Neural crest cell (in vitro differentiated cells): ENCODE results near the gene DBI. TPM values are rescaled to one million over a fixed set of nuclear protein-coding genes. Genes with fewer than 3 reads are reported as not detected.
A peak's percentile ranks its signal among the peaks of the same experiment; 100 is the strongest.

ENCODE experiments used
- DNase-seq: peaks from one replicate; pipeline ENCODE4 v3.0.0; 2021; ENCODE audit warnings: low read depth, mixed read lengths, low spot score
- H3K27ac Mint-ChIP-seq: one replicate; pipeline ENCODE4 v1.8.0; 2021; ENCODE audit warnings: mild to moderate bottlenecking, mixed read lengths; ENCODE audit not compliant: unreplicated experiment
- H3K27me3 Mint-ChIP-seq: 2 replicates; pipeline ENCODE4 v1.8.0; 2021; ENCODE audit warnings: low read depth, mild to moderate bottlenecking, mixed read lengths
- H3K36me3 Mint-ChIP-seq: 2 replicates; pipeline ENCODE4 v1.8.0; 2021; ENCODE audit warnings: low read depth, mild to moderate bottlenecking, mixed read lengths
- H3K4me1 Mint-ChIP-seq: 2 replicates; pipeline ENCODE4 v1.8.0; 2021; ENCODE audit warnings: mixed read lengths
- H3K4me3 Mint-ChIP-seq: one replicate; pipeline ENCODE4 v1.8.0; 2021; ENCODE audit warnings: mild to moderate bottlenecking, mixed read lengths
- H3K9me3 Mint-ChIP-seq: 2 replicates; pipeline ENCODE4 v1.8.0; 2021; ENCODE audit warnings: mixed read lengths
- total RNA-seq: library from RNA; stranded (reverse); gene quantifications from 2 replicates; pipeline ENCODE4 v1.2.1, GENCODE V29; 2021
- TF ChIP-seq, protein P1 (sequence below): fragments of 200-600 bp; sonication (generic); conservative IDR thresholded peaks from 2 replicates; pipeline ENCODE4 v1.5.0; 2021; ENCODE audit warnings: antibody characterized with exemption, mild to moderate bottlenecking

Gene DBI
- total RNA-seq, 1 donor from 2014 or later = 222 TPM

DNA sequence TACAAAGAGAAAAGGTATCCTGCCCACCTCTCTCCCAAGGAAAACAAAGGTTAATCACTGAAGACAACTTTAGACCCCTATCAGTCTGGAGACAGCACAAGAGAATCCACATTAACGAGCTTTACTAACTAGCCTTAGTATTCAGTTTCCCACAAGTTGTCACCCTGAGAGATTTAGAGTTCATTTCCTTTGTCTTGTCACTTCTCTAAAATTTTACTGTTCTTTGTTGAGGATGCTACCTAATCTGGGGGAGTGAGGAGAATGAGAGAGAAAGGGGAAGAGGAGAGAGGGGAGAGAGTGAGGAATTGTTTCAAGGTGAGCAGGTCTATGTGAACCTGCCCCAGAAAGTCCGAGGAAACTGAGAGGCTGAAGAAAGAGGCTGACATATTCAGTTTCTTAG, 28.5 kb upstream of the DBI start:
- H3K27me3 Mint-ChIP-seq = no peaks in the 10 kb centered on the region
- TF ChIP-seq, protein P1, sequence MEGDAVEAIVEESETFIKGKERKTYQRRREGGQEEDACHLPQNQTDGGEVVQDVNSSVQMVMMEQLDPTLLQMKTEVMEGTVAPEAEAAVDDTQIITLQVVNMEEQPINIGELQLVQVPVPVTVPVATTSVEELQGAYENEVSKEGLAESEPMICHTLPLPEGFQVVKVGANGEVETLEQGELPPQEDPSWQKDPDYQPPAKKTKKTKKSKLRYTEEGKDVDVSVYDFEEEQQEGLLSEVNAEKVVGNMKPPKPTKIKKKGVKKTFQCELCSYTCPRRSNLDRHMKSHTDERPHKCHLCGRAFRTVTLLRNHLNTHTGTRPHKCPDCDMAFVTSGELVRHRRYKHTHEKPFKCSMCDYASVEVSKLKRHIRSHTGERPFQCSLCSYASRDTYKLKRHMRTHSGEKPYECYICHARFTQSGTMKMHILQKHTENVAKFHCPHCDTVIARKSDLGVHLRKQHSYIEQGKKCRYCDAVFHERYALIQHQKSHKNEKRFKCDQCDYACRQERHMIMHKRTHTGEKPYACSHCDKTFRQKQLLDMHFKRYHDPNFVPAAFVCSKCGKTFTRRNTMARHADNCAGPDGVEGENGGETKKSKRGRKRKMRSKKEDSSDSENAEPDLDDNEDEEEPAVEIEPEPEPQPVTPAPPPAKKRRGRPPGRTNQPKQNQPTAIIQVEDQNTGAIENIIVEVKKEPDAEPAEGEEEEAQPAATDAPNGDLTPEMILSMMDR = no peak
- DNase-seq = no peak
- peak overlapping the region; percentile 61 for H3K27ac Mint-ChIP-seq
- H3K4me1 Mint-ChIP-seq = no peaks in the 10 kb centered on the region
- H3K36me3 Mint-ChIP-seq = no peaks in the 10 kb centered on the region
- H3K9me3 Mint-ChIP-seq = no peaks in the 10 kb centered on the region
- H3K4me3 Mint-ChIP-seq = no peak overlapping the region

DNA sequence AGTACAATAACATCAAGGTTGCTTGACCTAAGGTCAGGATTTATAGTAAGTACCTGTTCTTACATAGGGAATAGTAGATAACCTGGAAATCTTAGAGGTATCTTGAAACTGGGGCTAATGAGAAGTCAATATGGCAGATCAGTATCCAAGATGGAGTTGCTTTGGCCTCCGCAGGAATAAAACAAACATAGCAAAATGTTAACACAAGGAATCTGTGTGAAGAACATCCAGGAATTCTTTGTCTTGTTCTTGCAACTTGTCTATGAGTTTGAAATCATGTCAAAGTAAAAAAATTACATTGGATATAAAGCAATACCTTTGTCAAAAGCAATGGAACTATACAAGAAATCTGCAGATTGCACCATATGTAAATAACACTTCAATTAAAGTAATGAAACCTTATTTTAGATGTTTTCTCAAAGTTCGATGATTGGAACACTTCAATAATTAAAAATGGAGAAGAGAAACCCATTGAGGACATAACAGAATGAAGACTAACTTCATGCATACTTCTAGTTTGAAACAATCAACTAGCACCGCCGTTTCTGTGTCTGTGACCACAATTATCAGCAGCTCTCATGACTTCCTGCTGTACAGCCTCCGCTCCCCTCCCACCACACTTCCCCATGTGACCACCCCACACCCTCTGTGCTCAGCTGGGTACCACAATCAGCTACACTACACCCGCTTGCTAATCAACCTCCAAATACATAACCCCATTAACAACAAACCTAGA, 27.8 kb upstream of the DBI start:
- Mint-ChIP-seq H3K4me1 (no peaks in the 10 kb centered on the region), H3K9me3 (no peaks in the 10 kb centered on the region), H3K27ac (no peak overlapping the region), H3K4me3 (no peak overlapping the region), H3K27me3 (no peaks in the 10 kb centered on the region), H3K36me3 (no peaks in the 10 kb centered on the region)
- DNase-seq = no peak
- TF ChIP-seq, protein P1 = no peak

DNA sequence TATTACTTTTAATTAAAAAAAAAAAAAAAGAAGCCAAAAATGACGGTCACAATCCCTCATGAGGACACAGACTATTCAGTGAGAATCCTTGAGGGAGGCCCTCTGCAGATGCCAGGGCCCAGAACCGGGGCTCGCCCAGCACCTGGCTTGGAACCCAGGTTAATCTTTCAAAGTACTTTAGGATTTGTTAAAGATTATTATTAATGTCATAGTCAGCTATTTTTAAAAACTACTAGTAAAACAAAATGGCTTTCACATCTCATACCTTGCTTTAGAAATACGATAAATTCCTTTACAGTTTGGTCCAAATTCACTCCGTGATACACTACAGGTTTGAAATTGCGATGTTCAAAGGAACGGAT, 27.2 kb upstream of the DBI start:
- H3K27me3 Mint-ChIP-seq = no peaks in the 10 kb centered on the region
- H3K27ac Mint-ChIP-seq = no peak overlapping the region
- H3K4me1 Mint-ChIP-seq = no peaks in the 10 kb centered on the region
- H3K9me3 Mint-ChIP-seq = no peaks in the 10 kb centered on the region
- no peak overlapping the region for H3K4me3 Mint-ChIP-seq
- DNase-seq = no peak
- no peaks in the 10 kb centered on the region for H3K36me3 Mint-ChIP-seq
- TF ChIP-seq, protein P1 = no peak

DNA sequence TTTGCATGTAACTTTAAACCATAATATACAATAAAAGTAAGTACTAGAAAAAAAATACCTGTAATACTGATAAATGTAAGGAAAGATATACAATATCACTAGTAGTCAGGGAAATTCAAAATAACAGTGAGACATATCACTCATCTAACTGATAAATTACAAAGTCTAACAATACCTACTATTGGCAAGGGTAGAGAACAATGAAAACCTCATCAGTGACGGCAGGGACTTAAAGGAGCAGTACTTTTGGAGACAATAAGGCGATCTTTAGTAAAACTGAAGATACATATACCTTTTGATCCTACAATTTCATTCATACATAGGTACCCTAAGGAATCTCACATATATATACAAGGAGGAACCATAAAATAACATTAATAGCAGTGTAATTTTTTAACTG, 25.1 kb upstream of the DBI start:
- no peaks in the 10 kb centered on the region for H3K9me3 Mint-ChIP-seq
- DNase-seq = no peak
- H3K36me3 Mint-ChIP-seq = no peaks in the 10 kb centered on the region
- TF ChIP-seq, protein P1 = no peak
- H3K4me3 Mint-ChIP-seq = no peak overlapping the region
- H3K27me3 Mint-ChIP-seq = no peaks in the 10 kb centered on the region
- no peaks in the 10 kb centered on the region for H3K4me1 Mint-ChIP-seq
- H3K27ac Mint-ChIP-seq = no peak overlapping the region

DNA sequence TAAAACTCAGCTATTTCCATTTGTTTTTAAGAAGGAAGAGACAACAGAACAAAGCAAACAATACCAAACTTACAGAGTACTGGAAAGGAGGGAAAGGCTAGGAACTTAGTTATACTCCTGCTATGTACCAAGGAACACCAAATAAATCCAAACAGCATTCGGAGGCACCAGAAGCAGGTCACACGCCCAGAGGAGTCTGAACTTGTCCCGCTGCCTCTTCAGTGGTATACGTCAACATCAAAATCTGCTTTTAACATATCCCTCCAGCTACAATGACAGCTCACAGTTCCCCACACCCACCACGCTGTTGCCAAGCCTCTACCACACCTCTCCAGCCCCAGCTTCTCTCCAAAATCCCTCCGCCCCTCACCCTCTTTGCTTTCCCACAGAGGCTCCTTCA, 17.5 kb upstream of the DBI start:
- TF ChIP-seq, protein P1 = no peak
- Mint-ChIP-seq H3K27me3 (no peaks in the 10 kb centered on the region), H3K36me3 (no peaks in the 10 kb centered on the region), H3K4me3 (no peak overlapping the region), H3K4me1 (no peaks in the 10 kb centered on the region), H3K27ac (no peak overlapping the region), H3K9me3 (no peaks in the 10 kb centered on the region)
- DNase-seq = no peak
